Activated T-helper 2 cell treated with anti-CD3 and anti-CD28 coated beads, Interferon-gamma antibody, Interleukin-2, Interleukin-4, amounts not matched to agents 10 μg/mL and 5 μg/mL and 100 μg/mL, durations not matched to agents 14 hours and 24 hours and 36 hours (primary cell): ENCODE results near the gene C4BPB. TPM values are rescaled to one million over a fixed set of nuclear protein-coding genes. Genes with fewer than 3 reads are reported as not detected.

Experiments
- DNase-seq: peaks from one replicate; pipeline ENCODE4 v3.0.0; 2021; ENCODE audit warnings: low spot score
- H3K27ac Mint-ChIP-seq: one replicate; pipeline ENCODE4 v1.8.0; 2021; ENCODE audit warnings: mixed read lengths
- H3K27me3 Mint-ChIP-seq: one replicate; pipeline ENCODE4 v1.8.0; 2021; ENCODE audit warnings: low read depth, mixed read lengths
- H3K36me3 Mint-ChIP-seq: one replicate; pipeline ENCODE4 v1.8.0; 2021; ENCODE audit warnings: low read depth, mixed read lengths
- H3K4me1 Mint-ChIP-seq: one replicate; pipeline ENCODE4 v1.8.0; 2021; ENCODE audit warnings: low read depth, mixed read lengths
- H3K4me3 Mint-ChIP-seq: one replicate; pipeline ENCODE4 v1.8.0; 2021; ENCODE audit warnings: low read depth, mild to moderate bottlenecking, moderate library complexity, mixed read lengths
- H3K9me3 Mint-ChIP-seq: one replicate; pipeline ENCODE4 v1.8.0; 2021; ENCODE audit warnings: mixed read lengths
- intact Hi-C: fragments of 100-400 bp; cut with micrococcal nuclease; formaldehyde crosslinking; loops from one replicate; pipeline ENCODE4 v1.15.1; 2023
- total RNA-seq: library from RNA; stranded (reverse); gene quantifications from 2 replicates; pipeline ENCODE4 v1.2.3, GENCODE V29; 2022

C4BPB gene
- total RNA-seq, 1 donor from 2014 or later, result 0.23 TPM

DNA sequence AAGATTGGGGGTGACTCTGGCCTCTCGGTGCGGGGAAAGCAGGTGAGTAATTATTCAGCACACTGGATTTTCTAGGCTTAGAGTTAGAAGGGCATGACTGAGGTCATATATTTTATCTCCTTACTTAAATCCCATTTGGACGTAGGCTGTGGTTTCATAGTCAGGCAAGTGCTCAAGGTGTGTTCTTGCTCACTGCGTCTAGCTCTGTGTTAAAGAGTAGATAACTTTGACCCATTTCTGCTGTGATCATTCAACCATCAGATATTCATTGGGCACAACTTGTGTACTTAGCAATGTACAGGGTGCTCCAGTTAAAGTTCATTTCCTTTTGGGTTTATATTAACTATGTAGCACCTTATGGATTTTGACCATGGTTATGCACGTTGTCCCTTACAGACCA lies 21.0 kb upstream of the C4BPB start:
- H3K9me3 Mint-ChIP-seq, result no peaks in the 10 kb centered on the region
- no peak overlapping the region for H3K4me3 Mint-ChIP-seq
- H3K27ac Mint-ChIP-seq, result no peak overlapping the region
- H3K36me3 Mint-ChIP-seq, result no peaks in the 10 kb centered on the region
- peaks cover 17% of the 10 kb centered on the region for H3K4me1 Mint-ChIP-seq
- DNase-seq, result no peak
- intact Hi-C loops, result no loop called here
- H3K27me3 Mint-ChIP-seq, result peaks cover under 1% of the 10 kb centered on the region

DNA sequence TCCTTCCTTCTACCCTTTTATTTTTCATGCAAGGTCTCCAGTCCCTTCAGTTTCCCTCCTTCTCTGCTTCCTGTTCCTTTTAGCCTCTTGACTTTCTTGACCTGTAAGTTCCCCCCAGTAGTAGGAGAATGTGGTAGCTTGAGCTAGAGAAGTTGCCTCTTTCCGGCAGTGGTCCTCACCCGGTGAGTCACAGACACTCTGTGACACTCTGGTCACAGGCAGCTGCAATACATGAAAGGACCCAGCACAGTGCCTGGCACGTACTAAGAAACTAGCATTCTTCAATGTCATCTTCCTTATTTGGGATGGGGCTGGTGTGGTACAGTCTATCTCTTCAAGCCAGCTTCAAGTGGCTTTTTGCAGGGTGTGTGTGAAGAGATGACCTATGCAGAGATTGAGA lies 19.6 kb upstream of the C4BPB start:
- DNase-seq, result no peak
- intact Hi-C loops, result no loop called here
- Mint-ChIP-seq H3K4me3 (no peak overlapping the region), H3K27ac (no peak overlapping the region), H3K4me1 (peaks cover 17% of the 10 kb centered on the region), H3K36me3 (no peaks in the 10 kb centered on the region), H3K9me3 (no peaks in the 10 kb centered on the region), H3K27me3 (peaks cover 13% of the 10 kb centered on the region)

DNA sequence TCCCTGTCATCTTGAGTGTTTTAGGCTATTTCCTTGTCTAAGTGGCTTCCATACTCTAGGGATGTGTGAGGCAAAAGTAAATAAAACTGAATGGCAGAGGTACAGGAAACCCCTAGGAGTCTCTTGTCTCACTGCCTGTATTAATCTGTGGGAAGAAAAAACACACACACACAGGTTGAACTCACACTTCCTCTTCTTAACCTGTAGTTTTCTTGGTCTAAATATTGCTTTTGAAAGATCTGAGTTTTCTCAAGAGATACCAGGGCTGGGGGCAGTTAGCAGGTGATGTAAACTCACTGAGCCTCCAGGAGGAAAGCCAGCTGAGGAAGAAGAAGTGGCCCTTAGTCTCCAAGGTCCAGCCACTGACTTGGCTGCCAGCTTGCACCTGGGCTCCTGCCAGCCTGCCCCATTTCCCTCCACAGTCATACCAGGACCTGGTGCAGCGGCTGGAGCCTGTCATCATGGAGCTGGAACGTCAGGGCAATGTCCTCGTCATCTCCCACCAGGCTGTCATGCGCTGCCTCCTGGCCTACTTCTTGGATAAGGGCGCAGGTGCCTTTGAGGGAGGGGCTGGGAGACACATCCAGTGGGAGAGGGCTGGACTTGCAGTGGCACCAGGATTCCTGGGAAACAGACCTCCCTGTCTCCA lies 18.7 kb upstream of the C4BPB start:
- Mint-ChIP-seq H3K4me1 (peaks cover 17% of the 10 kb centered on the region), H3K36me3 (no peaks in the 10 kb centered on the region), H3K27me3 (peaks cover 14% of the 10 kb centered on the region), H3K4me3 (no peak overlapping the region), H3K9me3 (no peaks in the 10 kb centered on the region), H3K27ac (no peak overlapping the region)
- DNase-seq, result no peak
- intact Hi-C loops, result loop anchor here (10.0 kb wide), 1 partner anchor 65 kb away; no protein-coding TSS in a partner anchor

DNA sequence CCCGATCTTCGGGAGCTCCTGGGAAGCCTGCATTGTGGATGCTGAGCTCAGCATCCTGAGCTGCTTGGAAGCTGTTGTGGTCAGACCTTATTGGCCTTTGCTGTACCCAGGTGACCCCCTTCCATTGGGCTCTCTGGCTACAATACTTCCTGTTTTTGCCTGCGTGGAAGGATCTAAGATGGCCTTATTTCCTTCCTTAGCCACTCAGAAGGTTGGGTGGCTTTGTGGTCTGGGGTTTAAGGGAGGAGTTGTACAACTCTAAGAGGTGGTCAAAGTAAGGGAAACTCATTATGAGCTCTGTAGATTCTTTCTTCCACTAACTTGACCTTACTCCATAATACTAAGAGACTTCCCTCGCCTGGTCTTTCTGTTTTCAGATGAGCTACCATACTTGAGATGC lies 17.8 kb upstream of the C4BPB start:
- no peak for DNase-seq
- H3K27ac Mint-ChIP-seq, result no peak overlapping the region
- H3K4me1 Mint-ChIP-seq, result peaks cover 17% of the 10 kb centered on the region
- intact Hi-C loops, result loop anchor here (10.0 kb wide), 1 partner anchor 66 kb away; no protein-coding TSS in a partner anchor
- H3K9me3 Mint-ChIP-seq, result no peaks in the 10 kb centered on the region
- no peak overlapping the region for H3K4me3 Mint-ChIP-seq
- H3K36me3 Mint-ChIP-seq, result no peaks in the 10 kb centered on the region
- peaks cover 15% of the 10 kb centered on the region for H3K27me3 Mint-ChIP-seq

DNA sequence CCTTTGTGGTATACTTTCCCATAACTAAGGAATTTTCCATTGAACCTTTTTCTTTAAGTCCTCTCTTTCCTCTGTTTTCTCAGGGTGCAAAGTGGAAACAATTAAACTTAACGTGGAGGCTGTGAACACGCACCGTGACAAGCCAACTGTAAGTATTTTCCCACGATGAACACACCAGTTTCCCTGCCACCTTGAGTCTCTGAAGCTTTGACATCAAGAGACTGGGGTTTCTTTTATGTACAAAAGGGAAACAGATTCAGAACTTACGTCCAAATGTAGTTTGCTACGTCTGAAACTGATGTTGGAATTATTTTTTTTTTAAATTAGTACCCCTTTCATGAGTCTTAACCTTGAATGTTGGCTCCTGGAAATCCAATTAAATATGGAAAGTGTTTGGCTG lies 17.2 kb upstream of the C4BPB start:
- intact Hi-C loops, result loop anchor here (10.0 kb wide), 1 partner anchor 67 kb away; no protein-coding TSS in a partner anchor
- no peak overlapping the region for H3K27ac Mint-ChIP-seq
- H3K9me3 Mint-ChIP-seq, result no peaks in the 10 kb centered on the region
- H3K36me3 Mint-ChIP-seq, result no peaks in the 10 kb centered on the region
- H3K27me3 Mint-ChIP-seq, result peaks cover 19% of the 10 kb centered on the region
- no peak for DNase-seq
- H3K4me1 Mint-ChIP-seq, result peaks cover 17% of the 10 kb centered on the region
- no peak overlapping the region for H3K4me3 Mint-ChIP-seq

DNA sequence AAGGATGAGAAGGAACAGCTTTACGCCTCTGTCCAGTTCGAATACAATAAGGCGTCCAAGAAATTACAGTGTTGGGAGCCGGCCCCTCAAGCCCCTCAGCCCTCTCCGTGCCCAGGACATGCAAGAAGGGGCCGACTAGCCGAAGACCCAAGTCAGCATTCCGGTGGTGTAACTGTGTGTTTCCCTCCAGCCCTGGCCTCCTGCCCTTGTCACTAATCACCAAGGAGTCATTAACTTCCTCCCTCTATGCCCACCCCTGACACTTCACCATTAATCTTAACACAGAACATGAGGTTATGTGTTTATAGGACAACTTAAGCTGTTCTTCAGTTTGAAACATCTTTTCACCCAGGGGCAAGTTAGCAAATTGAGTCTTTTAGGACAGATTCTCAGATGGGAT lies 16.4 kb upstream of the C4BPB start:
- Mint-ChIP-seq H3K36me3 (no peaks in the 10 kb centered on the region), H3K27ac (no peak overlapping the region), H3K4me1 (peaks cover 17% of the 10 kb centered on the region), H3K27me3 (peaks cover 23% of the 10 kb centered on the region), H3K4me3 (no peak overlapping the region), H3K9me3 (no peaks in the 10 kb centered on the region)
- DNase-seq, result no peak
- intact Hi-C loops, result loop anchor here (10.0 kb wide), 1 partner anchor 67 kb away; no protein-coding TSS in a partner anchor

DNA sequence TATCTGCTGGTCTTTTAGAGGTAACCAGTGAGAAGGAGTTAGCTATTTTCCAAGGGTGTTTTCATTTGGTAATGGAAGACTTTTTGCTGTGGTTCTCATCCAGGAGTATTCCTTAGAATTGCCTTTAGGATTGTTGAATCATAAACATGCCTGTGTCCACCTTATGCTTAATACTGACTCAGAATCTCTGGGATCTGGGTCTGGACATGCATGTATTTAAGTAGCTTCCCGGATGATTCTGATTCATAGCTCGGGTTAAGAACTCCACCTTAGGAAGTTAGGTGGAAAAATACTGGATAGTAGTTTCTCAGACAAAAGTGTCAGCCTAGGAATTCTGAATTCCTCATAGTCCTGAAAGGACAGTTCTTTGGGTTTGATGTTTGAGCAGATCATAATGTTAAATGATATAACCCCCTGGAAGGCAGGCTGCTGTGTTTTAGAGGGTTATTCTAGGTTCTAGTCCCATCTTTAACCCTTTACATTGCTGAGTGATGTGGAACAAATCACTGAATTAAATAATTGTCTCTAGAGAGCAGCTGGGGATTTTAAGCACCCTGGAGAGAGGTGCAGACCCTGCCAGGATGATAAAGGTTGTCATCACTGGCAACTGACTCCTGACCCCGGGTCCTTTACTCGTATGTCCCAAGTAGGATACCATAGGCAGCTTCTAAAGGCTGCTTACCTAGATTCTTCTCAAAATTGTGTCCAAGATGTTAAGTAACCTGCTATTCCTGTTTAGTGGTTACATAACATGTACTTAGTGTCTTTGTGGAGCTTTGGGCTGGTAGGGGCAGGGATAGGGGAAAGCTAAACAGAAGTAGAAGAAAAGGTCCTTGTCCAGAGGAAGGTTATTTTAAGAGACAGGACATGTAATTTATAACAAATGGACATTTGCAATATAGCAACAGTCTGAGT lies 14.5 kb upstream of the C4BPB start:
- intact Hi-C loops, result loop anchor here (10.0 kb wide), 1 partner anchor 69 kb away; no protein-coding TSS in a partner anchor
- Mint-ChIP-seq H3K27me3 (peaks cover 23% of the 10 kb centered on the region), H3K36me3 (no peaks in the 10 kb centered on the region), H3K4me3 (no peak overlapping the region), H3K27ac (no peak overlapping the region), H3K4me1 (peaks cover 18% of the 10 kb centered on the region), H3K9me3 (no peaks in the 10 kb centered on the region)
- no peak for DNase-seq

DNA sequence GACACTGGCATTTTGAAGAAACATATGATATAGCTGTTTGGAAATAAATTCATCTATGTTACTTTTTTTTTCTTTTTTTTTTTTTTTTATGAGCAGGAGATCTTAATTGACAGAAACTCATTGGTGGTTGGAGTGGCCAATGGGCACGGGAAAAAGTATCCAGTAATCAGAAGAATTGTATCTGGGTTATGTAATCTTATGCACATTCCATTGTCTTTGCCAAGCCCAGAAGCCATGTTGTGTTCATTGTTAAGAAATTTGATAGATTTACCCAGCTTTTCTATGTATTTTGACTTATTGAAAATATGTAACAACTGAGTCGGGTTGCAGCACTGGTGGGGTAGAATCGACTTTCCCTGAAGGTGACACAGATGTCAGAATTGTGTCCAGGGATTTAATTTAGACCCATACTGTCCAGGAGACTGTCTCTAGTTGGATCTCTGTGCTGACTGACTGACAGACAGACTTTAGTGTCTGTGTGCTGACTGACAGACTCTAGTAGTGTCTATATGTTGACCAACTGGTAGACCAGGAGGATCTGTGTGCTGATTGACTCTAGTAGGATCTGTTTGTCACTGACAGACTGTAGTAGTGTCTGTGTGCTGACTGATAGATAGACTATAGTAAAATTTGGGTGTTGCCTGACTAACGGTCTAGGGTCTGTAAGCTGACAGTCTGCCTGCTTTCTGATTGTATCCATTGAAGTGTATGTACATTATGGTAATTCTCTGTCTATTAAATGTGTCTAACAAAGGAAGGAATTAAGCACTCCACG lies 12.3 kb upstream of the C4BPB start:
- H3K36me3 Mint-ChIP-seq, result no peaks in the 10 kb centered on the region
- H3K4me3 Mint-ChIP-seq, result no peak overlapping the region
- H3K4me1 Mint-ChIP-seq, result peaks cover 4% of the 10 kb centered on the region
- peaks cover 29% of the 10 kb centered on the region for H3K27me3 Mint-ChIP-seq
- no peaks in the 10 kb centered on the region for H3K9me3 Mint-ChIP-seq
- no peak overlapping the region for H3K27ac Mint-ChIP-seq
- no peak for DNase-seq
- intact Hi-C loops, result loop anchor here (10.0 kb wide), 1 partner anchor 72 kb away; no protein-coding TSS in a partner anchor

DNA sequence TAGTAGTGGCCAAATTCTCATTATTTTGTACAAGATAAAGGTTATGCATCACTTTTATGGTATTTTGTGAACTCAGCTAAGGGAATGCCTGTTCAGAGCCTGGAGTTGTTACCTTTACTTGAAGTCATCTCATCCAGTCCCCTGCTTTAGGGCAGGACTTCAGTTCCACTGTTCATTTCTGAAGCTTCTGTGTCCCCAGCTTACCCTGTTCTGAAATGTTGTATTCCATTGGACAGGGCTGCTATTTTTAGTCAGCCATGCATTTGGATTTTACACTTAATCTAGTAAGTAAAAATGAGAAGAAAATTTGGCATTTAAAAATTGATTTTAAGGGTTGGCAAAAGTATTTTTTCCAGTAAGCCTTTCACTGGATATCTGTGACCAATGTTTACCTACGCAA lies 11.6 kb upstream of the C4BPB start:
- no peak overlapping the region for H3K4me3 Mint-ChIP-seq
- H3K36me3 Mint-ChIP-seq, result no peaks in the 10 kb centered on the region
- intact Hi-C loops, result loop anchor here (1.0 to 10.0 kb wide), 2 partner anchors 27 to 72 kb away; no protein-coding TSS in a partner anchor
- DNase-seq, result no peak
- no peaks in the 10 kb centered on the region for H3K9me3 Mint-ChIP-seq
- H3K27ac Mint-ChIP-seq, result no peak overlapping the region
- peaks cover 3% of the 10 kb centered on the region for H3K4me1 Mint-ChIP-seq
- peaks cover 33% of the 10 kb centered on the region for H3K27me3 Mint-ChIP-seq

DNA sequence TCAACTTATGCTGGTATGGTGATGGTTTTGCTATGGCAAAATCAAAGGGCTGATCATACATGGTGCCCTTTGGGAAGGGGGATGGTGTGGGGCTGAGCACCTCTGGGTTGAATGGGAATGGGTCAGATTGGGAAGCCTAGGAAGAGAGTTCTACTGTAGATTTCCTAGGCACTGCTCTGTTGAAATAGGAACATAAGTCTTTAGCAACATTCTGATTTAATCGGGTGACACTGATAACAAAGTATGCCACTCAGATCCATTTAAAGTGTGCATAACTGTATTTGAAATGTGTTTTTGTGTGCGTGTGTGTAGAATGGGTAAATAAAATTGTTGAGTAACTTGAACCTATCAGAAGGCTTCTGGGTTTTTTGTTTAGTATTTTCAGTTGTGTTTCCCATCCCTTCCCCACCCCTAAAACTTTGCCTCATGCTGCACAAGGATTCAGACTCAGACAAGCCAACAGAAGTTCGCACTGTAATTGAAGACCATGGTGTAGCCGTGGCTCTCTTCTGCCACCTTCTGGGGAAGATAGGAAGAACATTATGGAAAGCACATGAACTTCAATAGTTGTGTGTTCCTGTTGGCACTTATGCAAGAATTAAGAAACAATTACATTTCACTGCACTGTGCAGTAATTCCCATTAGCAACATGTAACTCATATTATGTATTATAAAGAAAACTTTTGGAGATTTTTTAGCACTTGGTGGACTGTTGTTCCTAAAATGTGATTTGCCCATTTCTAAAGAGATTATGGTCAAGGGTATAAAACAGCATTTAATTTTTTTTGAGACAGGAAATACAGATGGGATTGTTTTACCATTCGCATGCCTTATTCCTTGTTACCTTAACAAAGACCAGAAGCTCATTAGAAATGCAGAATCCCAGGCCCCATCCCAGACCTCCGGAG lies 10.9 kb upstream of the C4BPB start:
- intact Hi-C loops, result loop anchor here (1.0 to 10.0 kb wide), 2 partner anchors 27 to 73 kb away; no protein-coding TSS in a partner anchor
- no peaks in the 10 kb centered on the region for H3K9me3 Mint-ChIP-seq
- H3K4me1 Mint-ChIP-seq, result peaks cover 3% of the 10 kb centered on the region
- no peak overlapping the region for H3K4me3 Mint-ChIP-seq
- DNase-seq, result peak; percentile 47
- H3K36me3 Mint-ChIP-seq, result no peaks in the 10 kb centered on the region
- no peak overlapping the region for H3K27ac Mint-ChIP-seq
- peaks cover 36% of the 10 kb centered on the region for H3K27me3 Mint-ChIP-seq

DNA sequence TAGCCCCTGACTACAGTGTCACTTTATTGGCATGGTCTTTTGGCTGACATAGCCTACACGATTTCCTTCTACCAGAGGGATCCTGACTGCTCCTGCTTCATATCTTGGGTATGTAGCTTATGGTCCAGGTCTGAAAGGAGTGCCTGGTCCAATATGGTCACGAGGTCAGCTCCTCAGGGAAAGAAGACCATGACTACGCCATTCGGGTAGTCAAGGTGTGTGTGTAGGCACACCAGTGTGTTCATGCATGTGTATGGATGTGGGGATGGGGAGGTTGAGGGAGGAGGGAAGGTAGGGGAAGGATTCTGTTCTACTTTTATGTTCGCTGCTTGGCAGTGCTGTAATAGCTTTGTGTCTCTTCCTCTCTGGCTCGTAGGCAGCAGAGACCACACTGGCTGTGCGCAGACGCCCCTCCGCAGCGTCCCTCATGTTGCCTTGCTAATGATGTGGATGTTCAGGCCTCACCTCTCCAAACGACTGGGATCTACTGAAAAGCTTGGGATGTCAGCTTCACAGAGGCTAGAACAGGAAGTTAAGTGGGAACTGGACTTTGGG lies 10.0 kb upstream of the C4BPB start:
- H3K4me3 Mint-ChIP-seq, result no peak overlapping the region
- no peak overlapping the region for H3K27ac Mint-ChIP-seq
- intact Hi-C loops, result loop anchor here (10.0 kb wide), 1 partner anchor 74 kb away; no protein-coding TSS in a partner anchor
- H3K36me3 Mint-ChIP-seq, result no peaks in the 10 kb centered on the region
- peaks cover 33% of the 10 kb centered on the region for H3K27me3 Mint-ChIP-seq
- no peak for DNase-seq
- no peaks in the 10 kb centered on the region for H3K9me3 Mint-ChIP-seq
- H3K4me1 Mint-ChIP-seq, result peaks cover 6% of the 10 kb centered on the region
